Cardiac fibroblast (primary cell): ENCODE data around the gene MMP26.
"Not testable (repeated sequence)": the region's sequence is repeated elsewhere in the genome, so short reads cannot be mapped to it uniquely, and the experiment has no call there.

ENCODE experiments used
- DNase-seq, 2 donors: peaks; one replicate each; pipeline versions ENCODE4 v3.0.0 to v3.0.0-alpha.2; 2010; ENCODE audit warnings: low read depth in 2 of 2
- H3K4me3 ChIP-seq, 2 donors: replicated peaks in 1 of 2; 1 replicate in 1 of 2; 2 replicates in 1 of 2; pipeline ENCODE4 v1.5.1; 2011; ENCODE audit warnings: low read depth in 2 of 2, low read length in 2 of 2, mild to moderate bottlenecking in 2 of 2, moderate library complexity in 1 of 2
- CTCF ChIP-seq: IDR thresholded peaks from one replicate; pipeline ENCODE4 v1.5.1; 2011; ENCODE audit warnings: low read depth, mild to moderate bottlenecking, low read length, inconsistent platforms

MMP26 gene

GRCh38 chr11:4714300-4714699 is 9.7 kb downstream of the MMP26 start:
- TF ChIP-seq CTCF, result no peak
- H3K4me3 ChIP-seq, result no peak overlapping the region
- no peak for DNase-seq

DNA sequence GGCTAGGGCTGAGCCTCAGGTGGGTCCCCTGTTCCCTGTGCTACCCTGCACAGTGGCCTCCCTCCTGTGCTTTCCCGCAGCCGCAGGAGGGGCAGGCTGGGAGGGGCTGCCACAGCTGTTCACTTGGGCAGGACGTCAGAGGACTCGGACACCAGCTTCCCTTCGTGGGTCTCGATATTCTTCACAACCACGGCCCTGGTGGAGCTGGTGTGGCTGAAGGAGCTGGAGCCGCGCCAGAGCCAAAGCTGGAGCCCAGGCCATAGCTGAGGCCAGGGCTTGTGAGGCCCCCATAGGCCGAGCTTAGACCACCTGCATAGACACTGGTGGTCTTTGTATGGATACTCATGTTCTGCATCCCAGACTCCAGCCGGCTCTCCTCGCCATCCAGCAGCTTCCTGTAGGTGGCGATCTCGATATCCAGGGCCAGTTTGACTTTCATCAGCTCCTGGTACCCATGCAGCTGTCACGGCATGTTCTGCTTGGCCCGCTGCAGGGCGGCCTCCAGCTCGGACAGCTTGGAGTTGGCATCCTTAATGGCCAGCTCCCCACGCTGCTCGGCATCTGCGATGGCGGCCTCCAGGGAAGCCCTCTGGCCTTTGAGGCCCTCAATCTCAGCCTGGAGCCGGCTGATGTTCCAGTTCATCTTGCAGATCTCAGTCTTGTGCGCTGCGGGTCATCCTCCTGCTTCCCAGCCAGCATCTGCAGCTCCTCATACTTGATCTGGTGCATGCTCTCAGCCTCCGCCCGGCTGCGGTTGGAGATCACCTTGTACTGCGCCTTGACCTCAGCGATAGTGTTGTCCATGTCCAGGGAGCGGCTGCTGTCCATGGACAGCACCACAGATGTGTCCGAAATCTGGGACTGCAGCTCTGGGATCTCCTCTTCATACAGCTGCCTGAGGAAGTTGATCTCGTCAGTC is 18.3 kb downstream of the MMP26 start:
- not testable (repeated sequence) for DNase-seq, H3K4me3 ChIP-seq

GRCh38 chr11:4727171-4727570 is 22.6 kb downstream of the MMP26 start:
- TF ChIP-seq CTCF, result no peak
- no peak overlapping the region for H3K4me3 ChIP-seq
- DNase-seq, result no peak

DNA sequence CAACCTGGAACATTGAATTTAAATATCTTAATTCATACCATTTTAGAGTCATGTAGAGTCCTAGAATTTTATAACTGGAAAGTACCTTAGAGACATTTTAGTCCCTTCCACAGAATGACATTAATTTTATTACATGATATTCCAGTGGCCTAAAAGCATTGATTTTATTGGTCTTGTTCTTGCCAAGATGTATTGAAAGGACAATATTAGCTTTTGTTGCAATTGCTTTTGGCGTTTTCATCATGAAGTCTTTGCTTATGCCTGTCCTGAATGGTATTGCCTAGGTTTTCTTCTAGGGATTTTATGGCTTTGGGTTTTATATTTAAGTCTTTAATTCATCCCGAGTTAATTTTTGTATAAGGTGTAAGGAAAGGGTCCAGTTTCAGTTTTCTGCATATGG is 36.2 kb downstream of the MMP26 start:
- H3K4me3 ChIP-seq, result no peak overlapping the region
- DNase-seq, result no peak
- TF ChIP-seq CTCF, result no peak

GRCh38 chr11:4748438-4748837 is 43.9 kb downstream of the MMP26 start:
- peak in 1 of 2 donors; percentile 56 for DNase-seq
- TF ChIP-seq CTCF, result no peak
- no peak overlapping the region for H3K4me3 ChIP-seq

- no peak for TF ChIP-seq CTCF
- no peak overlapping the region for H3K4me3 ChIP-seq
- no peak for DNase-seq
Measured at GRCh38 chr11:4751201-4751600, 46.6 kb downstream of the MMP26 start.
